HEK293 (cell line): ENCODE results near the gene ASIC3.

ENCODE experiments used
- CTCF ChIA-PET: fragments of 350-600 bp; formaldehyde crosslinking; extraction: SDS; loops from one replicate; lab custom pipeline; 2021; ENCODE audit warnings: antibody characterized with exemption; lab: Yijun Ruan, JAX
- POLR2A ChIA-PET: fragments of 300-600 bp; formaldehyde crosslinking; extraction: SDS; loops from one replicate; lab custom pipeline; 2020; ENCODE audit warnings: antibody characterized with exemption, inconsistent platforms; lab: Yijun Ruan, JAX
- H3K27ac ChIP-seq: fragments of 200-500 bp; sonication (Bioruptor generic); 2 replicates; pipeline ENCODE4 v1.5.1; 2014; ENCODE audit warnings: low read depth, low read length, control low read depth, inconsistent platforms; ENCODE audit errors: extremely low read depth
- H3K36me3 ChIP-seq, 2 experiments: fragments of 200-500 bp in 1 of 2; sonication (Bioruptor generic) in 1 of 2; 1 replicate in 1 of 2; 2 replicates in 1 of 2; pipeline ENCODE4 v1.5.1; 2014 to 2017; ENCODE audit warnings: inconsistent platforms in 2 of 2, low read length in 2 of 2; ENCODE audit not compliant: control insufficient read depth in 2 of 2, insufficient read depth in 1 of 2
- H3K4me1 ChIP-seq: fragments of 200-500 bp; sonication (Bioruptor generic); 2 replicates; pipeline ENCODE4 v1.5.1; 2014; ENCODE audit warnings: mild to moderate bottlenecking, low read length, inconsistent platforms; ENCODE audit not compliant: control insufficient read depth, insufficient read depth
- H3K4me3 ChIP-seq: 2 replicates; pipeline ENCODE4 v1.5.1; 2011; ENCODE audit warnings: low read depth, mild to moderate bottlenecking, control low read depth, low read length, moderate library complexity
- H3K9me3 ChIP-seq: fragments of 200-500 bp; sonication (Bioruptor generic); 2 replicates; pipeline ENCODE4 v1.5.1; 2014; ENCODE audit warnings: low read depth, low read length, inconsistent platforms; ENCODE audit not compliant: control insufficient read depth, insufficient read depth
- MEIS1 ChIP-seq: sonication (generic); formaldehyde crosslinking; IDR thresholded peaks from 2 replicates; pipeline ENCODE4 v1.8.1; 2022; ENCODE audit warnings: missing genetic modification reagents, mild to moderate bottlenecking, borderline replicate concordance
- MZF1 ChIP-seq: fragments of 450-650 bp; formaldehyde crosslinking; IDR thresholded peaks from 2 replicates; pipeline ENCODE4 v1.5.1; 2017; ENCODE audit warnings: missing biosample characterization, missing genetic modification characterization, borderline replicate concordance
- ZFP37 ChIP-seq: fragments of 450-650 bp; formaldehyde crosslinking; IDR thresholded peaks from 2 replicates; pipeline ENCODE4 v1.5.1; 2016; ENCODE audit warnings: missing biosample characterization, missing genetic modification characterization
- ZNF132 ChIP-seq: fragments of 450-650 bp; formaldehyde crosslinking; IDR thresholded peaks from 2 replicates; pipeline ENCODE4 v1.5.1; 2017; ENCODE audit warnings: missing biosample characterization, missing genetic modification characterization, borderline replicate concordance
- ZNF16 ChIP-seq: fragments of 450-650 bp; formaldehyde crosslinking; IDR thresholded peaks from 2 replicates; pipeline ENCODE4 v1.5.1; 2016; ENCODE audit warnings: low read depth, missing biosample characterization, missing genetic modification characterization
- ZNF274 ChIP-seq, 2 experiments: fragments of 200-500 bp in 1 of 2; fragments of 450-650 bp in 1 of 2; sonication (Bioruptor generic) in 1 of 2; formaldehyde crosslinking in 1 of 2; IDR thresholded peaks; 2 replicates each; pipeline versions ENCODE4 v1.5.1 to v1.6.1; 2014 to 2016; ENCODE audit warnings: borderline replicate concordance in 1 of 2, inconsistent platforms in 1 of 2, low read length in 1 of 2, missing biosample characterization in 1 of 2, missing genetic modification characterization in 1 of 2
- ZNF354C ChIP-seq: fragments of 450-650 bp; formaldehyde crosslinking; IDR thresholded peaks from 2 replicates; pipeline ENCODE4 v1.5.1; 2016; ENCODE audit warnings: missing biosample characterization, missing genetic modification characterization, low read depth, borderline replicate concordance
- ZNF426 ChIP-seq: fragments of 450-650 bp; formaldehyde crosslinking; IDR thresholded peaks from 2 replicates; pipeline ENCODE4 v1.5.1; 2017; ENCODE audit warnings: missing biosample characterization, missing genetic modification characterization, mild to moderate bottlenecking, inconsistent platforms, moderate library complexity
- ZNF501 ChIP-seq: fragments of 450-650 bp; formaldehyde crosslinking; IDR thresholded peaks from 2 replicates; pipeline ENCODE4 v1.5.1; 2016; ENCODE audit warnings: missing biosample characterization, missing genetic modification characterization
- ZNF514 ChIP-seq: fragments of 450-650 bp; formaldehyde crosslinking; IDR thresholded peaks from 2 replicates; pipeline ENCODE4 v1.5.1; 2016; ENCODE audit warnings: missing biosample characterization, missing genetic modification characterization
- ZNF600 ChIP-seq: fragments of 450-650 bp; formaldehyde crosslinking; IDR thresholded peaks from 2 replicates; pipeline ENCODE4 v1.5.1; 2016; ENCODE audit warnings: missing biosample characterization, missing genetic modification characterization
- ZNF623 ChIP-seq: fragments of 450-650 bp; formaldehyde crosslinking; IDR thresholded peaks from 2 replicates; pipeline ENCODE4 v1.5.1; 2016; ENCODE audit warnings: missing biosample characterization, missing genetic modification characterization
- ZNF660 ChIP-seq: fragments of 450-650 bp; IDR thresholded peaks from 2 replicates; pipeline ENCODE4 v1.5.1; 2018; ENCODE audit warnings: missing biosample characterization, mild to moderate bottlenecking, missing genetic modification characterization
- ZNF664 ChIP-seq: fragments of 450-650 bp; formaldehyde crosslinking; IDR thresholded peaks from 2 replicates; pipeline ENCODE4 v1.5.1; 2016; ENCODE audit warnings: missing biosample characterization, missing genetic modification characterization
- TF ChIP-seq, protein P1 (sequence below): fragments of 450-650 bp; formaldehyde crosslinking; IDR thresholded peaks from 2 replicates; pipeline ENCODE4 v1.5.1; 2016; ENCODE audit warnings: missing biosample characterization, missing genetic modification characterization
- TF ChIP-seq, protein P2 (sequence below): fragments of 450-650 bp; formaldehyde crosslinking; IDR thresholded peaks from 2 replicates; pipeline ENCODE4 v1.5.1; 2016; ENCODE audit warnings: missing biosample characterization, missing genetic modification characterization, borderline replicate concordance
- TF ChIP-seq, protein P3 (sequence below): fragments of 450-650 bp; formaldehyde crosslinking; IDR thresholded peaks from 2 replicates; pipeline ENCODE4 v1.5.1; 2016; ENCODE audit warnings: missing biosample characterization, missing genetic modification characterization

ASIC3 gene

DNA sequence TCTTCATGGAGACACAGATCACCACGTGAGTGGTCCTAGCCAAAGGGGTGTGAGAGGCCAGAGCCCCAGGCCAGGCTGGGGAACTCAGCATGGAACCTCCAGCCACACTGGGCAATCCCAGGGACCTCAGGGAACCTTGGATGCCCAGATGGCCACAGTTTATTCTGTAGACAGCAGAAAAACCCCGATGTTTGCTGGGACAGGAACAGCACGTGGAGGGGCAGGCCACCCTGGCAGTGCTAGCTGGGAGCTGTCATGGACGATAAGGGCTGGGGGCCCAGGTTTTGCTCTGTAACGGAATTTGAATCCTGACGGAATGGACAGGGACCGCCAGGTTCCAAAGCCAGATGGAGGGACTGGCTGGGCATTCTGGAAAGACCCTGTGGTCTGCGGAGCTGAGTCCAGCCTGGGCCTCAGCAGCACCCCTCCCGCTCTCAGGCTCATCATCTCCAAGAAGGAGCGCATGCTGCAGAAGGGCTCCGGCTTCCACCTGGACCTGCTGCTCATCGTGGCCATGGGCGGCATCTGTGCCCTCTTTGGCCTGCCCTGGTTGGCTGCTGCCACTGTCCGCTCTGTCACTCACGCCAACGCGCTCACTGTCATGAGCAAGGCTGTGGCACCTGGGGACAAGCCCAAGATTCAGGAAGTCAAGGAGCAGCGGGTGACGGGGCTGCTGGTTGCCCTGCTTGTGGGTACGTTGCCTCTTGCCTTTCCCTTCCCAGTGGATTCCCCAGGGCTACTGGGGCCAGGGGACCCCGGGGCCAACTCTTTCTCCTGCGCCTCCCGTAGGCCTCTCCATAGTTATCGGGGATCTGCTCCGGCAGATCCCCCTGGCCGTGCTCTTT is 26.7 kb downstream of the ASIC3 start (continued):
- TF ChIP-seq, protein P1, sequence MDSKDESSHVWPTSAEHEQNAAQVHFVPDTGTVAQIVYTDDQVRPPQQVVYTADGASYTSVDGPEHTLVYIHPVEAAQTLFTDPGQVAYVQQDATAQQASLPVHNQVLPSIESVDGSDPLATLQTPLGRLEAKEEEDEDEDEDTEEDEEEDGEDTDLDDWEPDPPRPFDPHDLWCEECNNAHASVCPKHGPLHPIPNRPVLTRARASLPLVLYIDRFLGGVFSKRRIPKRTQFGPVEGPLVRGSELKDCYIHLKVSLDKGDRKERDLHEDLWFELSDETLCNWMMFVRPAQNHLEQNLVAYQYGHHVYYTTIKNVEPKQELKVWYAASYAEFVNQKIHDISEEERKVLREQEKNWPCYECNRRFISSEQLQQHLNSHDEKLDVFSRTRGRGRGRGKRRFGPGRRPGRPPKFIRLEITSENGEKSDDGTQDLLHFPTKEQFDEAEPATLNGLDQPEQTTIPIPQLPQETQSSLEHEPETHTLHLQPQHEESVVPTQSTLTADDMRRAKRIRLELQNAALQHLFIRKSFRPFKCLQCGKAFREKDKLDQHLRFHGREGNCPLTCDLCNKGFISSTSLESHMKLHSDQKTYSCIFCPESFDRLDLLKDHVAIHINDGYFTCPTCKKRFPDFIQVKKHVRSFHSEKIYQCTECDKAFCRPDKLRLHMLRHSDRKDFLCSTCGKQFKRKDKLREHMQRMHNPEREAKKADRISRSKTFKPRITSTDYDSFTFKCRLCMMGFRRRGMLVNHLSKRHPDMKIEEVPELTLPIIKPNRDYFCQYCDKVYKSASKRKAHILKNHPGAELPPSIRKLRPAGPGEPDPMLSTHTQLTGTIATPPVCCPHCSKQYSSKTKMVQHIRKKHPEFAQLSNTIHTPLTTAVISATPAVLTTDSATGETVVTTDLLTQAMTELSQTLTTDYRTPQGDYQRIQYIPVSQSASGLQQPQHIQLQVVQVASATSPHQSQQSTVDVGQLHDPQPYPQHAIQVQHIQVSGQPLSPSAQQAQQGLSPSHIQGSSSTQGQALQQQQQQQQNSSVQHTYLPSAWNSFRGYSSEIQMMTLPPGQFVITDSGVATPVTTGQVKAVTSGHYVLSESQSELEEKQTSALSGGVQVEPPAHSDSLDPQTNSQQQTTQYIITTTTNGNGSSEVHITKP (tag by site-specific recombination), result peak; percentile 71

DNA sequence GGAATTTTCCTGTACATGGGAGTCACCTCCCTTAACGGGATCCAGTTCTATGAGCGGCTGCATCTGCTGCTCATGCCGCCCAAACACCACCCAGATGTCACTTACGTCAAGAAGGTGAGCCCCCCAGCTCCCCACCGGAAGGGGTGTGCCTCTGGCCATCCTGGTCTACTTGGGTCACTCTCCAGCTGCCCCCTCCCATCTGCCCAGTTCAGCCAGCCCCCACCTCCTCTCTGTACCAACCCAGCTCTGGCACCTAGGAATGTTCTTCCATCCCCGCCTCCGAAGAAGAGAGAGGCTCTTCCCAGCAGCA is 27.3 kb downstream of the ASIC3 start:
- Histone ChIP-seq H3K4me3 (no peak overlapping the region), H3K9me3 (no peaks in the 10 kb centered on the region), H3K4me1 (peaks cover 4% of the 10 kb centered on the region; the same call in 1 of the 2 replicates)
- TF ChIP-seq ZNF274 (IDR thresholded peaks at IDR 0.05; ENCODE audit: low read length) (no peak), ZNF274 (tag by site-specific recombination; IDR thresholded peaks at IDR 0.05; ENCODE audit: borderline replicate concordance) (no peak), ZNF16 (tag by site-specific recombination) (no peak), ZNF514 (tag by site-specific recombination) (no peak), ZNF660 (tag by site-specific recombination) (no peak), ZNF664 (no peak)
- TF ChIP-seq, protein P2, sequence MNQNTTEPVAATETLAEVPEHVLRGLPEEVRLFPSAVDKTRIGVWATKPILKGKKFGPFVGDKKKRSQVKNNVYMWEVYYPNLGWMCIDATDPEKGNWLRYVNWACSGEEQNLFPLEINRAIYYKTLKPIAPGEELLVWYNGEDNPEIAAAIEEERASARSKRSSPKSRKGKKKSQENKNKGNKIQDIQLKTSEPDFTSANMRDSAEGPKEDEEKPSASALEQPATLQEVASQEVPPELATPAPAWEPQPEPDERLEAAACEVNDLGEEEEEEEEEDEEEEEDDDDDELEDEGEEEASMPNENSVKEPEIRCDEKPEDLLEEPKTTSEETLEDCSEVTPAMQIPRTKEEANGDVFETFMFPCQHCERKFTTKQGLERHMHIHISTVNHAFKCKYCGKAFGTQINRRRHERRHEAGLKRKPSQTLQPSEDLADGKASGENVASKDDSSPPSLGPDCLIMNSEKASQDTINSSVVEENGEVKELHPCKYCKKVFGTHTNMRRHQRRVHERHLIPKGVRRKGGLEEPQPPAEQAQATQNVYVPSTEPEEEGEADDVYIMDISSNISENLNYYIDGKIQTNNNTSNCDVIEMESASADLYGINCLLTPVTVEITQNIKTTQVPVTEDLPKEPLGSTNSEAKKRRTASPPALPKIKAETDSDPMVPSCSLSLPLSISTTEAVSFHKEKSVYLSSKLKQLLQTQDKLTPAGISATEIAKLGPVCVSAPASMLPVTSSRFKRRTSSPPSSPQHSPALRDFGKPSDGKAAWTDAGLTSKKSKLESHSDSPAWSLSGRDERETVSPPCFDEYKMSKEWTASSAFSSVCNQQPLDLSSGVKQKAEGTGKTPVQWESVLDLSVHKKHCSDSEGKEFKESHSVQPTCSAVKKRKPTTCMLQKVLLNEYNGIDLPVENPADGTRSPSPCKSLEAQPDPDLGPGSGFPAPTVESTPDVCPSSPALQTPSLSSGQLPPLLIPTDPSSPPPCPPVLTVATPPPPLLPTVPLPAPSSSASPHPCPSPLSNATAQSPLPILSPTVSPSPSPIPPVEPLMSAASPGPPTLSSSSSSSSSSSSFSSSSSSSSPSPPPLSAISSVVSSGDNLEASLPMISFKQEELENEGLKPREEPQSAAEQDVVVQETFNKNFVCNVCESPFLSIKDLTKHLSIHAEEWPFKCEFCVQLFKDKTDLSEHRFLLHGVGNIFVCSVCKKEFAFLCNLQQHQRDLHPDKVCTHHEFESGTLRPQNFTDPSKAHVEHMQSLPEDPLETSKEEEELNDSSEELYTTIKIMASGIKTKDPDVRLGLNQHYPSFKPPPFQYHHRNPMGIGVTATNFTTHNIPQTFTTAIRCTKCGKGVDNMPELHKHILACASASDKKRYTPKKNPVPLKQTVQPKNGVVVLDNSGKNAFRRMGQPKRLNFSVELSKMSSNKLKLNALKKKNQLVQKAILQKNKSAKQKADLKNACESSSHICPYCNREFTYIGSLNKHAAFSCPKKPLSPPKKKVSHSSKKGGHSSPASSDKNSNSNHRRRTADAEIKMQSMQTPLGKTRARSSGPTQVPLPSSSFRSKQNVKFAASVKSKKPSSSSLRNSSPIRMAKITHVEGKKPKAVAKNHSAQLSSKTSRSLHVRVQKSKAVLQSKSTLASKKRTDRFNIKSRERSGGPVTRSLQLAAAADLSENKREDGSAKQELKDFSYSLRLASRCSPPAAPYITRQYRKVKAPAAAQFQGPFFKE (tag by site-specific recombination), result no peak
- TF ChIP-seq, all 188 proteins: peak for 0
- ChIA-PET POLR2A (interaction anchor here (0.6 to 4.8 kb wide), 5 partner anchors 9 to 128 kb away, joined by 3 to 22 read pairs (median 7); partner anchors contain the start of genes ABCB8 and SLC4A2), CTCF (interaction anchor here (1.9 kb wide), 1 partner anchor 35 kb away, joined by 9 read pairs; no protein-coding TSS in a partner anchor)
- Histone ChIP-seq H3K27ac (no peak overlapping the region), H3K36me3 (peaks cover 15 to 80% of the 10 kb centered on the region in 2 experiments; a peak in 2 of 3 replicates)

DNA sequence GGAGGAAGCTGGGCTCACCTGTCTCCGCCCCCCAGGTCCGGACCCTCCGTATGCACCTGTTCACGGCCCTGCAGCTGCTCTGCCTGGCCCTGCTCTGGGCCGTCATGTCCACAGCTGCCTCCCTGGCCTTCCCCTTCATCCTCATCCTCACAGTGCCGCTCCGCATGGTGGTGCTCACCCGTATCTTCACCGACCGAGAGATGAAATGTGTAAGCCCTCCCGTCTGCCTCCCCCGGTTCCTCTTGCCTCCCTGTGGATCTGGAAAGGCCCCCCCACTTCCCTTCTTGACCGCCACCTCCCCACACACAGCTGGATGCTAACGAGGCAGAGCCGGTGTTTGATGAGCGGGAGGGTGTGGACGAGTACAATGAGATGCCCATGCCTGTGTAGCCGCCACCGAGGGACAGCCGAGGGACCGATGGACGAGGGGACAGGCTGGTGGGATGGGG is 27.7 kb downstream of the ASIC3 start:
- Histone ChIP-seq H3K4me3 (no peak overlapping the region), H3K4me1 (peaks cover 4% of the 10 kb centered on the region; the same call in 1 of the 2 replicates), H3K9me3 (no peaks in the 10 kb centered on the region), H3K27ac (no peak overlapping the region), H3K36me3 (peaks cover 15 to 77% of the 10 kb centered on the region in 2 experiments; a peak in 2 of 3 replicates)
- CTCF ChIA-PET, result interaction anchor here (1.9 kb wide), 1 partner anchor 35 kb away, joined by 9 read pairs; no protein-coding TSS in a partner anchor
- POLR2A ChIA-PET, result interaction anchor here (0.8 to 4.8 kb wide), 5 partner anchors 8 to 48 kb away, joined by 4 to 22 read pairs (median 7); partner anchors contain the start of genes ABCB8 and SLC4A2
- TF ChIP-seq ZNF132, result no peak
- TF ChIP-seq MEIS1, result no peak
- no peak for TF ChIP-seq ZFP37
- TF ChIP-seq ZNF600 (tag by site-specific recombination), result peak; percentile 59
- TF ChIP-seq ZNF501 (tag by site-specific recombination), result no peak
- no peak for TF ChIP-seq ZNF426 (tag by site-specific recombination)
- no peak for TF ChIP-seq MZF1 (tag by site-specific recombination)
- TF ChIP-seq, protein P3, sequence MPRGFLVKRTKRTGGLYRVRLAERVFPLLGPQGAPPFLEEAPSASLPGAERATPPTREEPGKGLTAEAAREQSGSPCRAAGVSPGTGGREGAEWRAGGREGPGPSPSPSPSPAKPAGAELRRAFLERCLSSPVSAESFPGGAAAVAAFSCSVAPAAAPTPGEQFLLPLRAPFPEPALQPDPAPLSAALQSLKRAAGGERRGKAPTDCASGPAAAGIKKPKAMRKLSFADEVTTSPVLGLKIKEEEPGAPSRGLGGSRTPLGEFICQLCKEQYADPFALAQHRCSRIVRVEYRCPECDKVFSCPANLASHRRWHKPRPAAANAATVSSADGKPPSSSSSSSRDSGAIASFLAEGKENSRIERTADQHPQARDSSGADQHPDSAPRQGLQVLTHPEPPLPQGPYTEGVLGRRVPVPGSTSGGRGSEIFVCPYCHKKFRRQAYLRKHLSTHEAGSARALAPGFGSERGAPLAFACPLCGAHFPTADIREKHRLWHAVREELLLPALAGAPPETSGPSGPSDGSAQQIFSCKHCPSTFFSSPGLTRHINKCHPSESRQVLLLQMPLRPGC (tag by site-specific recombination), result no peak
- TF ChIP-seq ZNF623 (tag by site-specific recombination), result no peak
- no peak for TF ChIP-seq ZNF354C (tag by site-specific recombination)
